Skin of body (tissue), 2 donors: ENCODE measurements around the gene NR6A1. TPM values are rescaled to one million over a fixed set of nuclear protein-coding genes. Genes with fewer than 3 reads are reported as not detected.
"Not testable (repeated sequence)": the region's sequence is repeated elsewhere in the genome, so short reads cannot be mapped to it uniquely, and the experiment has no call there.

Source experiments
- DNase-seq: peaks from one replicate; lab custom pipeline; 2025; lab: John Stamatoyannopoulos, UW
- total RNA-seq: library from RNA; depleted of rRNA; stranded (reverse); fragments of >200 nt; gene quantifications from one replicate; pipeline ENCODE4 v1.2.3, GENCODE V29; 2014

Gene NR6A1
- total RNA-seq, 1 donor from 2014 or later: 0.99 TPM

DNA sequence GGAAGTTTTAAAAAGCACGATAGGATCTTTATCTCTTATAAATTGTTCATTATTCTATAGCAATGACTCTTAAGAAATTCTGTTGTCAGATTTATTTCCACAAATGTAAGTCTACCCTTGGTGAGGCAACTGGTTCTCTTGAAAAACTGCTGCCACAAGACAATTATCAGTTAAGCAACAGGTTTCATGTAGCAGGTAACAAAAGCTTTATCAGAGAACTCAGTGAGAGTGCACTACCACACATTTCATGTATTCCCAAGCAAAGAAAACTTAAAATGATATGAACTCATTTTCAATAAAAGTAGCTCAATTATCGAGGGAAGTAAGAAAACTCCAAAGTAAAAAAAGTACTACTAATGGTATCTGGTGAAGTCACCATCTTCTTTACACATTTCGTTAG, 9.4 kb downstream of the NR6A1 start:
- DNase-seq: no peak

DNA sequence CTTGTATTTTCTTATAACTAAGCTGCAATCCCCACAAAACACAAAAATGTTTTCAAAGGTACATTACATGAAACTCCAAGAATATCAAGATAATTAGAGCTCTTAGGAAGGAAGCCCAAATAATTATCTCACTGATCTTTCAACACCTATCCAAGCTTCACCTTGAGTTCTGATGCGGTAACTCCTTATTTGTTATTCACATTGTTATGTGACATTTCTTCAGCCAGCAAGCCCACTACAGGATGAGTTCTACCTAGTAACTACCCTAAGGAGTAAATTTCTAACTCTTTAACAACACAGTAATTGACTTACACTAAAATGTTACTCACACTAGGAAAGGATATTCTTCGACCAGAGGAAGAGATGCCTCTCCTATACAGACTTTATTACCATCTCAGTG, 9.9 kb downstream of the NR6A1 start:
- DNase-seq: no peak

GRCh38 chr9:124760719-124761118, 10.4 kb downstream of the NR6A1 start:
- no peak for DNase-seq

DNA sequence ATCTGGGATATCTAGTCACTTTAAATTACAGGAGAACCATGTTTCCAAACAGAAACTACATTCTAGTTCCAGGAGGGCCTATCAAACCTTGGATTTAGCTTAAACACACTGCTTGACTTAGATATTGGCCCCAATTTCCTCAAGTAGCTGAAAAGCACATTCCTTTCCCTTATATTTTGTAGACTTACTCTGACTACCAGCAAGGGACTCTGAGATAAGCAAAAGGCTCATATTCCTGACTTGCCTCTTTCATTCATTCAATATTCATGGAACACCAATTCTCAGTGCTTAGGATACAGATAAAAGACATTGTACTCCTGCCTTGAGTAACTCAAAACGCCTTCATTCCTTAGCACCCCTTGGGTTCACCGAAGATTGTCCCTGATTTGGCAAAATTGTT, 11.8 kb downstream of the NR6A1 start:
- no peak for DNase-seq

- DNase-seq: no peak
Observed at GRCh38 chr9:124758691-124759090, 12.4 kb downstream of the NR6A1 start.

DNA sequence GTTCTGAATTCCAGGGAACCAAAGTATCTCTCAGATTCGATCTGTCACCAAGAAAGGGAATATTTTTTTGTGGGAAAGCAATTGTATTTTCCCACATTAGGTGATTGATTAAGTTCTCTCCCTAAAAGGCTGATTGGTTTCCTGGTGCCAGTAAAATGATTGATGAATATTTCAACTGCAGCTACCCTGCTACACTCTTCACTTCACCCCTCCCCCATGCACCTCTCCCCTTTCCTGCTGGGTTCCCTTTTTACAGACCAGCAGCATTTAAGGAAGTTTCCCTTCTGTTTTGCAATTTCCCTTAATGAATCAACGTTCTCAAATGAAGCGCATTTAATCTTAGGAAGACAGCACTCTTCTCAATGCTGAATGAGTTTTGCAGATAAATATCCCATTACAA, 13.1 kb downstream of the NR6A1 start:
- no peak for DNase-seq

- no peak for DNase-seq
Observed at GRCh38 chr9:124757616-124758015, 13.5 kb downstream of the NR6A1 start.

GRCh38 chr9:124756011-124756410, 15.1 kb downstream of the NR6A1 start:
- no peak for DNase-seq

DNA sequence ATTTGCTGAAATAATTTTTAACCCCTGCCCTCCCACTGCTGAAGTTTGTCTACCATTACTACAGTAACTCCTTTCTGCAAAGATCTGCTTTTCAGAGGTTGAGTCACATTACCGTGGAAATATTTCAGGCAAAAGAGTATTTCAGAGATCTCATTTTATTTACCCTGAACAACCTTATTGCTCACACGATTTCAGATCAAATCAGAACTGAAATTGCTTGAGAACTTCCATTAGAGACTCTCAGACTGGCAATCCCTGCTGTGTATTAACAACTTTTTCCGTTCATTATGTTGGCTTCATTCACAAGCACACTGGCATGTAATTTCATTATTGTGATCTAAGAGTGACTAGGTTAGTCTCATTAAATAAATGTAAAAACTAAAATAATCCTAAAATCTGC, 16.1 kb downstream of the NR6A1 start:
- DNase-seq: no peak

GRCh38 chr9:124754289-124754688, 16.8 kb downstream of the NR6A1 start:
- DNase-seq: no peak

- DNase-seq: no peak
Observed at GRCh38 chr9:124752967-124753366, 18.1 kb downstream of the NR6A1 start.

- DNase-seq: no peak
Observed at GRCh38 chr9:124749781-124750180, 21.3 kb downstream of the NR6A1 start.

GRCh38 chr9:124749284-124749683, 21.8 kb downstream of the NR6A1 start:
- DNase-seq: no peak

GRCh38 chr9:124747065-124747464, 24.0 kb downstream of the NR6A1 start:
- DNase-seq: no peak

DNA sequence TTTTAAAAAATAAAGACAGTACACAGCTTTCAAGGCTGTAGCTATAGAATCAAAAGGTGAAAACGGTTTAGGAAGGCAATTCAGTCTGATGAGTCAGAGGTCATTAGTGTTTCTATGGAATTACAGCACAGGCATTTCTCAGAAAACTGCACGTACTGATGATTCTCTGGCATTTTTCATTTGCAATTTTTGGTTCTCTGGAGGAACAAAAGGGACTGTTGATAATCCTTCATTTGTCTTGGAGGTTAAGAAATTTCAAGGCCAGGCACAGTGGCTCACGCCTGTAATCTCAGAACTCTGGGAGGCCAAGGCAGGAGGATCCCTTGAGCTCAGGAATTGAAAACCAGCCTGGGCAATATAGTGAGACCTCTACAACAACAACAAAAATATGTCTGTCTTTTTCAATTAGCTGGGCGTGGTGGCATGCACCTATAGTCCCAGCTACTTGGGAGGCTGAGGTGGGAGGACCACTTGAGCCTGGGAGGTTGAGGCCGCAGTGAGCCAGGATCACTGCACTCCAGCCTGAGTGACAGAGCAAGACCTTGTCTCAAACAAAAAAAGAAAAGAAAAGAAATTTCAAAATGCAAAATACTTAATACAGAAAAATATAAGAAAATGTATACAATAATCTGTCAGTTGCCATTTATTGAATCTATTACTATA, 27.3 kb downstream of the NR6A1 start:
- DNase-seq: no peak

DNA sequence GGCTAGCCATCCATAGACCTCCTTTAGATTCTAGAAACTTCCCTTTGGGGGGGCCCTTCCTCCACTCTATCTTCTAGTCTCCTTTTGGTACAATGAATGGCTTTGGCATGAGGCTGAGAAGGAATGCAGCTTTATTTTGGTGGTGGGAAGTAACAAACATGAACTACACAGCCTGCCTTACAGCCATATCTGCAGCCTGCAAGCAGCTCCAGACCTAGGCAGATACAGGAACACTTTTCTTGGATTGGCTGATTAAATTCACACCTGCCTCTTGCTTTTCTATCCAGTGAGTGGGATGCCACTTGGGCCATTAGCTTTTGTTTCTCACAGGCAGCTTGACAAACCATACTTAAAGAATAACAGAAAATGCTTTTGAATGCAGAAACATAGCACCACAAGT, 28.2 kb downstream of the NR6A1 start:
- no peak for DNase-seq

DNA sequence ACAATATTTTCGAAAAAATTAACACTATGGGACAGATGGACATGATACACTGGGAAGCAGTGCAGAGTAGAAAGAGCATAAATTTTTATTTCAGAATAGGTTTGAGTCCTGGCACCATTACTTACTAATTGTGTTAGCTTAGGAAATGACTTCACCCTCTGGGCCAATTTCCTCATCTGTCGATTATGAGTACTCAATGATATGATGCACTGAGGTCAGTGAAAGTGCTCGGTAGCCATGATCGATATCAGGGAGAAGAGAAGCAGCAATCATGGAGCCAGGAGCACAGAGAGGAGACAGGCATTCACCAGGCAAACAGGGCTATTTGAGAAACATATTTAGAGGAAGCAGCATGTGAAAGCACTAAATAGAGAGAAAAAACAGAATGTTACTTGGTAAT, 29.4 kb downstream of the NR6A1 start:
- no peak for DNase-seq

- DNase-seq: no peak
Observed at GRCh38 chr9:124741149-124741548, 30.0 kb downstream of the NR6A1 start.

DNA sequence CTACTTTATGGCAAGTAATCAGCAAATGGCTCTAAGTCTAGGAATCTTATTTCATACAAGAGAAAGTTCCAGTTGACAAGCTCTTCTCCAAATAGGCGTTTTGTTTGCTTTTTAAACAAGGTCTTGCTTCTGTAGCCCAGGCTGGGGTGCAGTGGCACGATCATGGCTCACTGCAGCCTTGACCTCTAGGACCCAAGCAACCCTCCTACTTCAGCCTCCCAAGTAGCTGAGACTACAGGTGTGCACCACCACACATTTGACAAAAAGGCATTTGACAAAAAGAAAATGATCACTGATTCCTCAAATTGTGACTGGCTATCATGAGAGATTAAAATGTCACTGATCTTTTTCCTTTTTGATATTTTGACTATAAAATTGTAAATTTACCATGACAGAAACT, 31.8 kb downstream of the NR6A1 start:
- DNase-seq: no peak

GRCh38 chr9:124738075-124738474, 33.0 kb downstream of the NR6A1 start:
- DNase-seq: not testable (repeated sequence)

- DNase-seq: no peak
Observed at GRCh38 chr9:124735121-124735520, 36.0 kb downstream of the NR6A1 start.

DNA sequence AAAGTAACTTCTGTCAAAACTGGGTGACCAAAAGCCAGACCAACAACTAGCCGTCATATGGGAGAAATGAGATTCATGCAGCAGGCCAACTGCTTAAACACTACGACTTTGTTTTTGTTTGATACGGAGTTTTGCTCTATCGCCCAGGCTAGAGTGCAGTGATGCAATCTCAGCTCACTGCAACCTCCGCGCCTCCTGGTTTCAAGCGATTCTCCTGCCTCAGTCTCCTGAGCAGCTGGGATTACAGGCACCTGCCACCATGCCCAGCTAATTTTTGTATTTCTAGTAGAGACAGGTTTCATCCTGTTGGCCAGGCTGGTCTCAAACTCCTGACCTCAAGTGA, 36.4 kb downstream of the NR6A1 start:
- DNase-seq: not testable (repeated sequence)

- no peak for DNase-seq
Observed at GRCh38 chr9:124733964-124734740, 37.0 kb downstream of the NR6A1 start.
